Epithelial cell of prostate (primary cell): ENCODE results near the gene TALDO1.

Experiments
- DNase-seq: peaks from one replicate; pipeline ENCODE4 v3.0.0-alpha.2; 2011; ENCODE audit warnings: low read depth, low spot score
- H3K27ac ChIP-seq: fragments of 450-650 bp; 2 replicates; pipeline ENCODE4 v1.5.1; 2017; ENCODE audit warnings: mild to moderate bottlenecking

TALDO1 gene

DNA sequence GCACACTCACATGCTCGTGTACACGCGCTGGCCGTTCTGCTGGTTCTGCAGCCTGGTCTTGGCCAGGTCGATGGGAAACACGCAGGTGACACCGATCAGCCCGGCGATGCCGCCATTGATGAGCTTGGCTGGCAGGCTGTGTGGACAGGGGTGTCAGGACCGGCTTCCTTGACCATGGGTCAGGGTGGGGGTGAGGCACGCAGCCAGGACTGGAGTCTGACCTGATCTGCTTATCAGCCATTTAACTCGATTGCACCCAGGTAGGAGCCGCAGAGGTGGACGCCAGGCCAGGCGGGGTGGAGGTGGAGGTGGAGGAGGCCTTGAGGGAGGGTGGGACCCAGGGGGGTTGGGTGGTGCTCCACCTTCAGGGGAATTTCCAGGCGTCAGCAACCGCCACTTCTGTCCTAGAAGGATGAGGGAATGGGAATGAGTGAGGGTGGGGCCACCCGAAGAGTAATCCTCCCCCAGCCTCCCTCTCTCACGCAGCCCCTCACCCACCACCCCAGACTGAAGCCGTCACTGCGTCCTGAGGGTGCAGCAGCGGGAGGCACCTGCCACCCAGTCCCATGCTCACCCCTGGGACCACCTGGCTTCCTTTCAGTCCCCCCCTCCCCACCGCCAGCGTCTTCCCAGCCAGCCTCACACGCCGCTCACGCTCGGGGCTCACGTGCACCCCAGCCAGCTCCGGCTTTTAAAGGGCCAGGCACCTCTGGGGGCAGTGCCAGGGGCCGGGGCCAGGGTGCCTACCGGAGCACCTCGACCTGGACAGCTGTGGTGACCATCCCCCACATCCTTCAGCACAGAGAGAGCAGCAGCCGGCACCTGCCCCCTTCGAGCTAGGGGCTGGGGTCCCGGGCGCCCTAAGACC is 47.7 kb downstream of the TALDO1 start:
- no peak overlapping the region for H3K27ac ChIP-seq
- no peak for DNase-seq

DNA sequence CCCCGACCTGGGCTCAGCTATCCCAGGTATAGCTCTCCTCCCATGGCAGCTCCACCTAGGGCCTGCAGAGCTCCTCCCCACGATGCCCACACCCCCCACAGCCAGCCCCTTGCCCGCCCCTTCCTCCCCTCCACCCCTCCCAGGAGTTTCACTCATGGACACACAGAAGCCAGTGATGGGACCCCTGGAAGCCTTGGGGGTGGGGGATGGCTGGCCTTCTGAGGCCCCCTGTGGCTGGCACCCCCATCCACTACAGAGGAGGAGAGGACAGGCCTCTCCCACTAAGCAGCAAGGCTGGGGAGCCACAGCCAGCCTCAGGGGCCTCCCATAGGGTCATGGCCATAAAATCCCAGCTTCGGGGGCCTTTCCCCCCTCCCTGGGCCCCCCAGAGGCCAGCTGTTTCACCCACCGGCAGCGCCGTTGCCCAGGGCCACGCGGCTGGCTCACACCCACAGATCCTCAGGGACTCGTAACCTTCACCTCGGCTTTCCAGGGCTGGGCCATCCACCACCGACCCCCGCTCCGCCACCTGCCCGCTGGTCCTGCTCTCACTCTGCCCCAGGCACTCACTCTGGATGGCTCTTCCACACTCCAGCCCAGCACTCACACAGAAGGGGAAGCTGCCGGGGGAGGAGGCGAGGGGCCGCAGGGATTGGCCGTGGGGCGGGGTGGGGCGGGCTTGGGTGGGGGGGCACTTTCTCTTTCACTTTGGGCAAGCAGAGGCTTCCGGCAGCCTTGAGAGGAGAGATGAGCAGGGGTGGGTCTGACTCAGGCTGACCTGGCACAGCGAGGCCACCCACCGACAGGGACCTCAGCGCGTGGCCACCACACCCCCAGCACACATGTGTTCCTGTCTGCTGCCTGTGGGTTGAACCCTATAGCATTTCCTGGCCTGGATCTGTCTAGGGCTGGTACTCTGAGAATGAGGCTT is 48.6 kb downstream of the TALDO1 start:
- H3K27ac ChIP-seq = peak overlapping the region; percentile 70
- DNase-seq = no peak

DNA sequence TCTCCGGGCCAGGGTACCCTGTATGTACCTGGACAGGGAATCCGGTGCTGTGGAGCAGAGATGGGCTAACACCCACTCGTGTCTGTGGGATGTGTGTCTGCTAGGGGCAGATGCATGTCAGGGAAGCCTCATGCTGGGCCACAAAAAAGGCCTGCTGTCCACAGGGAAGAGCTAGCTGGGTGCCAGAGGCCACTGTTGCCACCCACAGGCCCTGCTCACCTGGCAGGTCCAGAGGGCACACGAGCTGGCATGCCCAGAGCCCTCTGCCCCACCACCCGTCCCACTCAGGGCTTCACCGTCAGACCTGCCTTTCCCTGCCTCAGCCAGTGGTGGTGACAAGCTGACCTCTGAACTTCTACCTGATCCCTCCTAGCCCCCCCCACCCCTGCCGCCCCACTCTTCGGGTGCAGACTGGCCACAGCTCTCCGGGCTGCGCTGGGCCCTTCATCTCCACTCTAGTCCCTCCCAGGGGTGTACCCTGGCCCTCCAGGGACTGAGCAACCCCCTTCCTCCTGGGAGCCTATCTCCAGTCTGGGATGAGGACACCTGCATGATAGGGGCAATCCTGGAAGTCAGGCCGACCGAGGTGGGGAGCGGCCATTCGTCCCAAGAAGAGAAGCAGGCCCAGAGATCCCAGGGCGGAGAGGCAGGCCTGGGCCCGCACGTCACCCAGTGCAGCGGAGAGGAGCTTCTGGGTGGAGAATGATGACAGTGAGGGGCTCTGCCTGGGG is 49.5 kb downstream of the TALDO1 start:
- peak overlapping the region; percentile 70 for H3K27ac ChIP-seq

DNA sequence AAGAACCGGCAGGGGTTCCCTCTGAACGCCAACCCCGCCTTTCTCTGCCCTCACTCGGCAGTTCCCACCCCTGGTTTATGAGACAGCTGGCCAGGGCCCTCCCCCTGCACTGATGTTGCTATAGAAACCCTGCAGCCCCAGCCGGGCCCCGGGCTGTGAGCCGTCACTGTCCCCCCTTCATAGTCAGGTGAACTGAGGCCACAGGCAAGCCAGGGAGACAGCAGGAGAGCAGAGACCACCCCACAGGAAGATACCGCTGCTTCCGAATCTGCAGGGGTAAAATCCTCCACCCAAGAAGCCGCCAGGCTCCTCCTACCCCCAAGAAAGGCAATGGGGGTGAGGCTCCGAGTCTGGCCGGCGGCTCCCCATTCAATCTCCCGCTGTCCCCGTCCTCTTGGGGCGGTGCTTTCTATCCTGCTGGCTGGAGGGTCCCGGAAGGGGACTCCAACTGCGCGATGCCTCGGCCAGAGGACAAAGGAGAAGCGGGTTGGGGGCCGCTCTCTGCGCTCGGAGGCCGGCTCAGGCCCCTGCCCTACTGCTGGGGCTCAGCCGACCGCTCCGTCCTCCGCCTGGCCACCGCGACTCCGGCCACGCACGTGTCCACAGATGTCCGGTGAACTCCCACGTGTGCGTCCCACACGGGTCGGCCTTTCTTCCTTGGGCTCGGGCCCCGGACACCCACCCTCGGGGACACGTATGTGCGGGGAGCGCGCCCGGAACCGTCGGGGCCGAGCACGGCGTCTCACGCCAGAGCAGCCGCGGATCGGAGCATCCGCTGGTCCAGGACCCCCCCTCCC is 50.2 kb downstream of the TALDO1 start:
- H3K27ac ChIP-seq = peak overlapping the region; percentile 70
- no peak for DNase-seq

More for the DNA sequence above, 49.5 kb downstream of the TALDO1 start:
- DNase-seq = no peak

DNA sequence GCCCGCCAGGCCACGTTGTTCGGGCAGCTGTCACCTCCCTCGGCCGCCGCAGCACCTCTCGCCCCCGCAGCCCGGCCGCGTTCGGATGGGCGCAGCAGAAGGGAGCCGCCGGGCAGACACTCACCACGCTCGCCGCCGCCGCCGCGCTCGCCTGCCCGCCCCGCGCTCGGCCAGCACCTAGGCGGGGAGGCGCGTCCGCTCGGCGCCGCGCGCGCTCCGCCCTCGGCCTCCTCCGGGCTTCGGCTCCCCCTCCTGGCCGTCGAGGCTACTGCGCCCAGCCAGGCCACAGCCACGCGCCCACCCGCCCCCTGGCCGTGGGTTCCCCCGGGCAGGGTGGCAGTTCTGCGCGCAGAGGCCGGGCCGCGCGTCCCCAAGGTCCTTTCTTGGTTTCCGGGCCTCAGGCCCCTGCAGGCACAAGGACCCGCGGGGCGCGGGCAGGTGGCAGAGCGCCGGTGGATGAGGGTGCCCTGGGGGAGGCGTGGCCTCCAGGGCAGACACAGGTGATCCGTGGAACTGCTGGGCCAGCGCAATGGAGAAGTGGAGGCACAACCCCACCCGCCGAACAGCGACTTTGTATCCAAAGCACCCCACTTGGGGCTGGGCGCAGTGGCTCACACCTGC is 50.9 kb downstream of the TALDO1 start, which contains the start of gene SLC25A22:
TSS of gene SLC25A22 (minus strand) at position 189 of the 621 bp plus-strand sequence. CDS start 3,275 bp downstream, outside the sequence.
- DNase-seq = no peak
- peak within 1 kb of the TSS; percentile 70 for H3K27ac ChIP-seq

DNA sequence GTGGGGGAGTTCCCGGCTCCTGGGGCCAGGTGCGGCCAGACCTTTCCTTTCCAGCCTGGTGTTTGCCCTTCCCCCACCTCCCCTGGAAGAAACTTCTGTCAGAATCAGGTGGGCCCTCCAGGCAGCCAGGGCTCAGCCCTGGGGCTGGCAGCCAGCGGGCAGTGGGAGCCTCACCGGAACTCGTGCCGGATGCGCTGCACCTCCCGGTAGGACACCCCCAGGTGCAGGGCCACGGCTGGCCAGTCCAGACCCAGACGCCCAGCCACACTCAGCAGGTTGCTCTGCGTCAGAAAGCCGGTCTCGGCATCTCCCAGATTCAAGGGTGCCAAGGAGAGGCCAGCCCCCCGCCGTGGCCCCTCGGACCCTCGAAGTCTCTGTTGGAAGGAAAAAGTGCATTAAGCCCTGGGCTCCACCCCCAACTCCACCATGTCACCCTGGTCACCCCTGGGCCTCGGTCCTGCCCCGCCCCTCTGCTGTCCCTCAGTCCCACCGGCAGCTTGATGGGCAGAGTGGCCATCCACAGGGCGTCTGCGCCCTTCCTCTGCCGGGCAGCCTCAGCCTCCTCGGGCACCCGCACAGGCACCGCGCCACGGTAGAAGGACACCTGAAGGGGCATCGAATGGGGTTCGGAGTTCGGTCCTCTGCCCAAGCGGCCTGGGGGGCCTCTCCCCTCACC is 52.5 kb downstream of the TALDO1 start:
- no peak for DNase-seq
- no peak overlapping the region for H3K27ac ChIP-seq

DNA sequence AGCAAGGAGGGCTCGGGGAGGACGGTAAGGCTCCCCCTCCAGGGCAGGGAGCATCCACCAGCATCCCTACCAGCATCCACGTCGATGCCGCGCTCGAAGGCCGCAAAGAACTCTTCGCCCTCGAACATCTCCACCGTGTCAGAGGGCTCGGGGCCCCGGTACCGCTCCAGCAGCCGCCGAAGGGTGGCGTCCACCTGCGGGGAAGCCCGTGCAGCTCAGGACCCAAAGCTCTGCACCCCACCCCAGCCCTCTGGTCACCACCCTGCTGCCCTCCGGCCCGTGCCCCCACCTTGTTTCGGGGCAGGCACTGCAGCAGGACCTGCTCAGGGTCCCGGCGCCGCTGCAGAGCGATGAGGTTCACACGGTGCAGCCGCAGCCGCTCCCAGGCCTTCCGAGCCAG is 53.2 kb downstream of the TALDO1 start:
- no peak overlapping the region for H3K27ac ChIP-seq
- DNase-seq = no peak

DNA sequence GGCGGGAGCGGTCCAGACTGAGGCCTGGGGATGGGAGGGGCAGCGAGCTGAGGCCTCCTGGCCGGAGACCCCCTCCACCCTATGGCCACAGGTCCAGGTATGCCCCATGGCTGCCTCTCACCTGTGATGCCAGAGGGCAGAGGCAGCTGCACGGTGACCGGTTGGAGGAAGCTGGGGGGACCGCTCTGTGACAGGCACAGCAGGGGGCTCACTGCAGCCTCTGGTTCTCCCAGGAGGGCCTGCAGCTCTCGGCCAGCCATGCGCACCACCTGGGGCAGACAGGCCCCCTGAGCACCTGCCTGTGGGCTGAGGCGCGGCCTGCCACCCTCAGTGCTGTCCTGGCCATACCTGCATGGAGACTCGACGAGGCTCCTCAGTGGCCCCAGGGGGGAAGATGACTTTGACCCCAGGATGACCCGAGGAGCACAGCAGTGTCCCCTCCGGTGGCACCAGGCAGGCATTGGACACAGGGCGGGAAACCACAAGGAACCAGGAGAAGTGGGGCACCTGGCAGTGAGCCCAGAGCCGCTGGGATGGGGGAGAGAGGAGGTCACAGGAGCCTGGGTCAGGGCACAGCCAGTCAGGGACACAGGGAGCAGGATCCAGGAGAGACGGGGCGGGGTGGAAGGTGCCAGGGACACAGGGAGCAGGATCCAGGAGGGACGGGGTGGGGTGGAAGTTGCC is 54.0 kb downstream of the TALDO1 start:
- H3K27ac ChIP-seq = no peak overlapping the region
- DNase-seq = no peak

DNA sequence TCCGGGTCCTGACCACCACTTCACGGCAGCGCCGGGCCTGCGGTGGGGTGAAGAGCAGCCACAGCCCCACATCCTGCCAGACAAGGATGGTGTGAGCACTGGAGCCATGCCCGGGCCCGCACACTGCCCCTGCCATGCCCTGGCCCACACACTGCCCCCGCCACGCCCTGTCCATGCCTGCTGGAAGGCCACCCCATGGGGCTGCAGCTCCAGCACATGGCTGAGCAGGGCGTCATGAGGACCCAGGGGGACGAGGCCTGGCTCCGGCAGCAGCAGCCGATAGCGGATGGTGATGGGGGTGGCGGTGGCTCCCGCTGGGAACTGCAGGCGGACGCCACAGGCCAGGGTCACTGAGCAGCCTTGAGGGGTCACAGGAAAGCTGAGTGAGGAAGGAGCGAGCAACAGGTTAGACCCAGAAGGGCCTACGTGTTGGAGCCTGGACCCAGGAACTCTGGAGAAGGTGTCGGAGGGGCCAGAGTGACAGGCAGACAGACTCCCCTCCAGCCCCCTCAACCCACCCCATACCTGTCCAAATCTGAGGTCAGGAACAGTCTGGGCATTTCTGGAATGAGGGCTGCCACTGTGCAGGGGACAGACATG is 54.9 kb downstream of the TALDO1 start:
- DNase-seq = no peak
- H3K27ac ChIP-seq = no peak overlapping the region

DNA sequence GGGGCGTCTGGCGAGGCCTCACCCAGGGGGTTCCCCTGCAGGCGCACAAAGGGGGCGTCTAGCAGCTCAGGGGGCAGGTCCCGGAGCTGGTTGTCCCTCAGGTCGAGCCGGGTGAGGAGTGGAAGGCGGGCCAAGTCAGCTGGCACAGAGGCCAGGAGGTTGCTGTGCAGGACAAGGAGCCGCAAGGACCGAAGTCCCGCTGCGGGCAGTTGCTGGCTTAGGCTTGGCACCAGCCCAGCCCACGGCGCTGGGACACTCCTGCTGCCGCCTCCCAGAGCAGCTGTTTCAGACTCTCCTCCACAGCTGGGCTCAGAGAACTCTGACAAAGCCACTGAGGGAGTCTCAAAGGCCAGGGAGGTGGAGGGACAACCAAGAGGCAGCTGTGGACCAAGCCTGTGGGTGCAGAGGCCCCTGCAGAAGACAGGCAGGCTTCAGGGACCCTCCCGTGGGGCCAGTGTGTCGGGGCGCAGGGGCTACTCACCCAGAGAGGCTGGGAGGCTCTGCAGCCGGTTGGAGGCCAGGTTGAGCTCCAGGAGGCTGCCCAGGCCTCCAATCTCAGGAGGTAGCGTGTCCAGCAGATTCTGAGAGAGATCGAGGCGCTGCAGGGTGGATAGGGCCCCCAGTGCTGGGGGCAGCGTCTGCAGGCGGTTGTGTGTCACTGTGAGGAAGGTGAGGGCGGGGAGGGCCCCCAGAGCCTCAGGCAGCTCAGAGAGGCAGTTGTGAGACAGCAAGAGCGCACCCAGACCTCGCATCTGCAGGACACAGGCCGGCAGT is 55.6 kb downstream of the TALDO1 start:
- DNase-seq = no peak
- H3K27ac ChIP-seq = no peak overlapping the region

DNA sequence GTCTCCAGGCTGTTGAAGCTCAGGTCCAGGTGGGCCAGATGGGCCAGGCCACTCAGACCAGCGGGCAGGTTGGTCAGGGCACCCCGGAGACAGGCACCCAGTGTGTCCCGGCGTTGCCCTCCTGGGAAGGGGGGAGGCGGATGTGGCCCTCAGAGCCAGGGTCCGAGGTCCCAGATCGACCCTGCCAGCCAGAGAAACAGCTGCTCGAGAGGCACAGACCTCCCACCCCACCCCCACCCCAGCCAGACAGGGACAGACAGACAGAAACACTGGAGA is 56.1 kb downstream of the TALDO1 start:
- H3K27ac ChIP-seq = no peak overlapping the region
- no peak for DNase-seq

DNA sequence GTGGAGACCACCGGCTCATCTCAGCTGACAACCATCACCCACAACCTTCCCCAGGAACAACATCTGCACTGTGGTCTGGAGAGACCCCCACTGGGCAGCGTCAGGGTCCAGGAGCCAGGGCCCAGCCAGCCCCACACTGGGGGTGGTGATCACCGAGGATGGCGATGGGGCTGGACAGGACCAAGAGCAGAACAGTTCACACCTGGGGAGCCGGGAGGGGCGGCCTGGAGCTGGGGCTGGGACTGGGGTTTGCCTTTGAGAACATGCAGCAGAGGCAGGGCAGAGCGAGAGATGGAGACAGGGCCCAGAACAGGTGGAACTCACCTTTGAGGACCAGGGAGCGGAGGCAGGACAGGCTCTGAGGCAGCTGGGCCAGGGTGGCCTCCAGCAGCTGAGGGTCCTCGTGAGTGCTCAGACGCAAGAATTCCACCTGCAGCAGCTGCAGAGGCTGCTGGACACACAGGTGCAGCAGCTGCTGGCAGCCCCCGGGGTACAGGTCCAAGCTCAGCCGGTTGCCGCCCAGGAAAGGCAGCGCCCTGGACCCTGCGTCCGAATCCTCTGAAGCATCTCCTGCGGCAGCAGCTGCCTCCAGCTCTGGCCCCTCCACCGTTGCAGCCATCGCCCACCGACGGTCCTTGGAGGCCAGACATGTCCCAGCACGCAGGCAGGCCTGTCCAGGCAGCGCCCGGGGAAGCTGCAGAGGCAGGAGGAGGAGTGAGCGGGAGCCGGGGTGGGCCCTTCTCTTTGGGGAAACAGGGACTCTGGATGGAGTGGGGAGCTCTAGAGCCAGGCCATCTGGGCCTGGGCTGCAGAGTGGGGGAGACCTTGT is 56.7 kb downstream of the TALDO1 start:
- no peak for DNase-seq
- H3K27ac ChIP-seq = no peak overlapping the region

DNA sequence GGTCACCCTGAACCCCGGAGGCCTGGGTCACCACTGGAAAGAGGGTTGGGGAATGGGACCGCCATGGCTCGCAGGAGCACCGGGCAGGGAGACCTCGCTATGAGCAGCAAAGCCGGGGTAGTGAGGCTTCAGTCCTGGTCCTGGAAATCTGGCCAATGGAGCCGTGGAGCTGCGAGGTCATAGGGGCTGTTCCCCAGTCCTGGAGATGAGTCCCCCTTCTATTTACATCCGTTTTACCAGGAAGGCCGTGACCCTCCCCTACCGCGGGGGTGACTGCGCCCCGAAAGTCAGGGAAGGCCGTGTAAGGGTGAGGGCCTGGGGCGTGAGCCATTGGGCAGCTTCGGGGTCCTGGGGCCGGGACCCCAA is 57.3 kb downstream of the TALDO1 start:
- no peak for DNase-seq
- peak overlapping the region; percentile 47 for H3K27ac ChIP-seq

DNA sequence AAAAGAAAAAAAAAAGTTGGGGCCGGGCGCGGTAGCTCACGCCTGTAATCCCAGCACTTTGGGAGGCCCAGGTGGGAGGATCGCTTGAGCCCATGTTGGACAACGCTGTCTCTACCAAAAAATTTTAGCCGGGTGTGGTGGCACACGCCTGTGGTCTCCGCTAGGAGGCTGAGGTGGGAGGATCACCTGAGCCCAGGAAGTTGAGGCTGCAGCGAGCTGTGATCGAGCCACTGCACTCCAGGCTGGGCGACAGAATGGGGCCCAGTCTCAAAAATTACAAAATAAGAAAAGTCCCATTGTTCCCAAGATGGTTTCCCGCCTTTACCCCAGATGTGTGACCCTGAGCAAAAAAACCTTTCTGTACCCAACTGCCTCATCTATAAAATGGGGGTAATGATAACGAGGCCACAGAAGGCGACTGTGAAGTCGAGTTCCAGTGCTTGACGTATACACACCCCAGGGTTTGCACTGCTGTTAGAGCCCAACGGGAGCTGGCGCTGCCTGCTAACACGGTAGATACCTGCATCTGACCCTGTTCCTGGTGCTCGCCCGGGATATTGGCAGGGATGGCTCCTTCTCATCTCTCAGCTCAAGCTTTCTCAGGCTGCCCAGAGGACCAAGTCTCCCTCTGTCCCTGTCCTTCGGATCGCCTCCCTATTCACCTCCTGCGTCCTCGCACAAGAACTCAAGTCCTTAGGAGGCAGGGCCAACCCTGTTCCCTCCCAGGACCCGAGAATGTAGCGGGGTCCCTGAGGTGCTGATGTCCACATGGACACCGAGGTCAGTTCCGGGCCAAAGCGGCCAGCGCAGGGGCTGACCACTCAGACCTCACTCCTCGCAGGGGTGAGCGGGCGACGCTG is 61.4 kb downstream of the TALDO1 start:
- no peak for DNase-seq
- peak overlapping the region; percentile 92 for H3K27ac ChIP-seq

DNA sequence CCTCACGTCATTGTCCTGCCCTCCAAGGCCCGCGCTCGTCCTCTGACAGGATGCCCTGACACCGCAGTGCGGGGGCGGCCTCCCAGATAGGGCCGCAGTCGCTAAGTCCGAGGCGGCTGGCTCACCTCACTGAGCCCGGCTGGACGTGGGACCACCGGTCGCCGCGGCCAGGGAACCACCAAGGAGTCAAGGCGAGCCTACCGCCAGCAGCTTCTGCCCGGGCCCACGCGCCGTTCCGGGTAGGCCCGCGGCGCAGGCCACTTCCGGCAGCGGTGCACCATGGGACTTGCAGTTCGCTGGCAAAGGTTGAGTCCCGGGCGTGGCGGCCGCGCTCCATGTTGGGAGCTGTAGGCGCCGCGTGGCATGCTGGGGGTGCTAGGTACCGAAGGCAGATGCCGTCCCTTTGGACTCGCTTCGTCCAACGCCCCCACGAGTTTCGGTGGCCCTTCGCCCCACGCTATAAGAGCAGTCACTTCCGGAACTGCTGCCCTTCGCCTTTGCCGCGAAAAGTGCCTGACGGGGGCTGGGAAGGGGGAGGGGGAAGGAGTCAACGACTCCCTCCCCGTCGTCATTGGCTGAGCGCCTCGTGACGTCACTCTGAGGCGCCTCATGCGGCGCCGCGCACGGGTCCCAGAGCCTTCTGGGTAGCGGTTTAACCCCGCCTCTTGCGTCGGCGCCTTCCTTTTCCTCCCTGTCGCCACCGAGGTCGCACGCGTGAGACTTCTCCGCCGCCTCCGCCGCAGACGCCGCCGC is 62.2 kb downstream of the TALDO1 start, which contains the start of gene RPLP2:
TSS of gene RPLP2 (plus strand) at position 681 of the 753 bp plus-strand sequence. CDS start 268 bp downstream, outside the sequence.
- DNase-seq = peak; percentile 85
- peak within 1 kb of the TSS; percentile 92 for H3K27ac ChIP-seq
